ENCODE data around the gene HDAC5. TPM values are rescaled to one million over a fixed set of nuclear protein-coding genes. Genes with fewer than 3 reads are reported as not detected.
"Not testable (repeated sequence)": the region's sequence is repeated elsewhere in the genome, so short reads cannot be mapped to it uniquely, and the experiment has no call there.

The HDAC5 gene
- polyA plus RNA-seq, 3 donors = 16.1 to 93.6 (median 24.7) TPM

GRCh38 chr17:44038604-44039011, 84.8 kb downstream of the HDAC5 start:
- H3K9ac ChIP-seq (ENCODE audit: insufficient read depth, low read length, poor library complexity, severe bottlenecking) = no peak overlapping the region
- intact Hi-C loops (cut with micrococcal nuclease) = no loop called here
- H3K79me2 ChIP-seq (ENCODE audit: insufficient read depth, low read length) = peaks cover 29% of the 10 kb centered on the region
- peak overlapping the region in 1 of 7 donors; percentile 50 for H3K27ac Mint-ChIP-seq
- peaks cover 18 to 26% of the 10 kb centered on the region in 2 donors for H3K4me1 ChIP-seq (ENCODE audit: control insufficient read depth in 1 of 2, insufficient read depth in 2 of 2, low read length in 2 of 2)
- peaks cover 18% of the 10 kb centered on the region for H3K4me1 Mint-ChIP-seq
- TF ChIP-seq CTCF (IDR thresholded peaks at IDR 0.05) = no peak
- no peaks in the 10 kb centered on the region for H3K27me3 ChIP-seq (ENCODE audit: control insufficient read depth in 2 of 2, insufficient read depth in 2 of 2, low read length in 2 of 2)
- no peak for DNase-seq
- H2AFZ ChIP-seq (ENCODE audit: insufficient read depth, low read depth, low read length, poor library complexity, severe bottlenecking) = no peak overlapping the region
- H3K4me2 ChIP-seq (replicated peaks; ENCODE audit: extremely low read depth, low read length, poor library complexity, severe bottlenecking) = no peak overlapping the region
- peaks cover 0 to 2% (median 0%) of the 10 kb centered on the region in 3 donors for H3K27me3 Mint-ChIP-seq (ENCODE audit: low read depth in 3 of 3)
- no peaks in the 10 kb centered on the region for H3K9me3 Mint-ChIP-seq
- no peak overlapping the region for H3K27ac ChIP-seq (ENCODE audit: low read depth in 1 of 2, low read length in 2 of 2)
- 88% methylated on average over 1 of the region's 3 CpGs for WGBS (ENCODE audit: insufficient coverage)
- peaks cover 45 to 51% of the 10 kb centered on the region in 2 donors for H3K36me3 ChIP-seq (replicated peaks in 1 of 2; ENCODE audit: control insufficient read depth in 1 of 2, insufficient read depth in 2 of 2, low read length in 2 of 2)
- H4K20me1 ChIP-seq (ENCODE audit: insufficient read depth, low read length) = peaks cover 36% of the 10 kb centered on the region
- no peak overlapping the region for H3K4me3 Mint-ChIP-seq
- H3K9me3 ChIP-seq (replicated peaks in 1 of 2; ENCODE audit: control insufficient read depth in 1 of 2, insufficient read depth in 1 of 2, low read length in 2 of 2) = no peaks in the 10 kb centered on the region
- peaks cover 46 to 57% of the 10 kb centered on the region in 2 donors for H3K36me3 Mint-ChIP-seq
- H3K4me3 ChIP-seq (replicated peaks in 1 of 3; ENCODE audit: low read depth in 2 of 3, low read length in 3 of 3) = no peak overlapping the region

GRCh38 chr17:44037471-44037870, 86.0 kb downstream of the HDAC5 start:
- H3K27me3 Mint-ChIP-seq (ENCODE audit: low read depth in 3 of 3) = no peaks in the 10 kb centered on the region
- no peak overlapping the region for H3K27ac Mint-ChIP-seq
- no peaks in the 10 kb centered on the region for H3K9me3 ChIP-seq (replicated peaks in 1 of 2; ENCODE audit: control insufficient read depth in 1 of 2, insufficient read depth in 1 of 2, low read length in 2 of 2)

GRCh38 chr17:44034688-44035087, 88.8 kb downstream of the HDAC5 start:
- H3K4me2 ChIP-seq (replicated peaks; ENCODE audit: extremely low read depth, low read length, poor library complexity, severe bottlenecking); H3K9me3 ChIP-seq (replicated peaks in 1 of 2; ENCODE audit: control insufficient read depth in 1 of 2, insufficient read depth in 1 of 2, low read length in 2 of 2); H3K4me1 ChIP-seq (ENCODE audit: control insufficient read depth in 1 of 2, insufficient read depth in 2 of 2, low read length in 2 of 2); intact Hi-C loops (cut with micrococcal nuclease); H4K20me1 ChIP-seq (ENCODE audit: insufficient read depth, low read length); H3K27ac ChIP-seq (ENCODE audit: low read depth in 1 of 2, low read length in 2 of 2); H3K9ac ChIP-seq (ENCODE audit: insufficient read depth, low read length, poor library complexity, severe bottlenecking); H3K27me3 Mint-ChIP-seq (ENCODE audit: low read depth in 3 of 3); H3K4me3 ChIP-seq (replicated peaks in 1 of 3; ENCODE audit: low read depth in 2 of 3, low read length in 3 of 3); H3K9me3 Mint-ChIP-seq; DNase-seq; H2AFZ ChIP-seq (ENCODE audit: insufficient read depth, low read depth, low read length, poor library complexity, severe bottlenecking); H3K4me1 Mint-ChIP-seq; H3K79me2 ChIP-seq (ENCODE audit: insufficient read depth, low read length); H3K27me3 ChIP-seq (ENCODE audit: control insufficient read depth in 2 of 2, insufficient read depth in 2 of 2, low read length in 2 of 2); H3K27ac Mint-ChIP-seq; H3K4me3 Mint-ChIP-seq: not testable (repeated sequence)
- peaks cover 62 to 76% of the 10 kb centered on the region in 2 donors for H3K36me3 Mint-ChIP-seq
- peaks cover 51 to 74% of the 10 kb centered on the region in 2 donors for H3K36me3 ChIP-seq (replicated peaks in 1 of 2; ENCODE audit: control insufficient read depth in 1 of 2, insufficient read depth in 2 of 2, low read length in 2 of 2)
- WGBS (ENCODE audit: insufficient coverage) = no CpG with 5 or more reads among the region's 3 CpGs

More at GRCh38 chr17:44037471-44037870, 86.0 kb downstream of the HDAC5 start:
- peaks cover 51 to 62% of the 10 kb centered on the region in 2 donors for H3K36me3 ChIP-seq (replicated peaks in 1 of 2; ENCODE audit: control insufficient read depth in 1 of 2, insufficient read depth in 2 of 2, low read length in 2 of 2)
- no peak overlapping the region for H2AFZ ChIP-seq (ENCODE audit: insufficient read depth, low read depth, low read length, poor library complexity, severe bottlenecking)
- TF ChIP-seq CTCF (IDR thresholded peaks at IDR 0.05) = no peak
- Mint-ChIP-seq H3K4me1 (peaks cover 7% of the 10 kb centered on the region), H3K4me3 (no peak overlapping the region), H3K9me3 (no peaks in the 10 kb centered on the region), H3K36me3 (peaks cover 54 to 66% of the 10 kb centered on the region in 2 donors)
- no peak overlapping the region for H3K4me3 ChIP-seq (replicated peaks in 1 of 3; ENCODE audit: low read depth in 2 of 3, low read length in 3 of 3)
- H3K9ac ChIP-seq (ENCODE audit: insufficient read depth, low read length, poor library complexity, severe bottlenecking) = no peak overlapping the region
- WGBS (ENCODE audit: insufficient coverage) = no CpG with 5 or more reads among the region's 2 CpGs
- peaks cover 29% of the 10 kb centered on the region for H3K79me2 ChIP-seq (ENCODE audit: insufficient read depth, low read length)
- H4K20me1 ChIP-seq (ENCODE audit: insufficient read depth, low read length) = peaks cover 28% of the 10 kb centered on the region
- intact Hi-C loops (cut with micrococcal nuclease) = no loop called here
- no peaks in the 10 kb centered on the region for H3K27me3 ChIP-seq (ENCODE audit: control insufficient read depth in 2 of 2, insufficient read depth in 2 of 2, low read length in 2 of 2)
- no peak for DNase-seq
- H3K4me1 ChIP-seq (ENCODE audit: control insufficient read depth in 1 of 2, insufficient read depth in 2 of 2, low read length in 2 of 2) = peaks cover 7 to 16% of the 10 kb centered on the region in 2 donors
- no peak overlapping the region for H3K27ac ChIP-seq (ENCODE audit: low read depth in 1 of 2, low read length in 2 of 2)
- no peak overlapping the region for H3K4me2 ChIP-seq (replicated peaks; ENCODE audit: extremely low read depth, low read length, poor library complexity, severe bottlenecking)

Measured in CD14-positive monocyte (primary cell).